GM10847 (cell line): ENCODE data around the gene EIF4E1B.

ENCODE experiments used
- POLR2A ChIP-seq: IDR thresholded peaks from 2 replicates; pipeline ENCODE4 v1.6.1; 2011; ENCODE audit not compliant: insufficient read length; ENCODE audit errors: extremely low read depth

Gene EIF4E1B

DNA sequence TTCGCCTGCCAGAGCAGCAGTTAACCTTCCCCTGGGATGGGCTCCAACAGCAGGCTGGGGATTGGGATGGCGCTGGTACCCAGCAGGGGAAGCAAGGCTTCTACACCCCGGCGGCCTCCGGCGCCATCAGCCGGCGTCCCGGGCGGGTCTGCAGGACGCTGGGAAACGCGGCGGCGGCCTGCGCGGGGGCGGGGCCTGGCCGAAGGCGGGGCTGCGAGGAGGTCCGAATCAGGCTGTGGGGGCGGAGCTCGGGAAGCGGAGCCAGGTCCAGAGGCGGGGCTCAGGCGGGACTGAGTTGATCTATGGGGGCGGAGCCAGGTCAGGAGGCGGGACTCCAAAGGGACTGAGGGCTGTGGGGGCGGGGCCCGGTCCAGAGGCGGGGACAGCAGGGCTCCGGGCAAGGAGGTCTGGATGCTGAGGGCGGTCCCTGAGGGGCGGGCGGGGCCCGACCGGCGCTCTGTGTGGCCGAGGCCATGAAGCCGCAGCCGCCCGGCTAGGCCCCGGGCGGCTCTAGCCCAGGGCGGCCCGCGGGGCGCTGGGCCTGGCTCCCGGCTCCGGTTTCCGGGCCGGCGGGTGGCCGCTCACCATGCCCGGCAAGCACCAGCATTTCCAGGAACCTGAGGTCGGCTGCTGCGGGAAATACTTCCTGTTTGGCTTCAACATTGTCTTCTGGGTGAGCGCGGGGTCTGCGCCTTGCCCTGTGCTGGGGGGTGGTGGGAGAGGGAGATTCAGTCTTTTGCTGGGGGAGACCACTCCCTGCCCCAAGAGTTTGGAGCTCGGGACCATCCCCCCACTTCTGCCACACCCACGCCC, 16.8 kb downstream of the EIF4E1B start, which contains the start of gene TSPAN17:
Gene TSPAN17, plus strand, starts transcription at position 455 of the 813 bp plus-strand sequence. Its CDS starts 132 bp downstream, at position 587.
- peak; percentile 94 for TF ChIP-seq POLR2A

DNA sequence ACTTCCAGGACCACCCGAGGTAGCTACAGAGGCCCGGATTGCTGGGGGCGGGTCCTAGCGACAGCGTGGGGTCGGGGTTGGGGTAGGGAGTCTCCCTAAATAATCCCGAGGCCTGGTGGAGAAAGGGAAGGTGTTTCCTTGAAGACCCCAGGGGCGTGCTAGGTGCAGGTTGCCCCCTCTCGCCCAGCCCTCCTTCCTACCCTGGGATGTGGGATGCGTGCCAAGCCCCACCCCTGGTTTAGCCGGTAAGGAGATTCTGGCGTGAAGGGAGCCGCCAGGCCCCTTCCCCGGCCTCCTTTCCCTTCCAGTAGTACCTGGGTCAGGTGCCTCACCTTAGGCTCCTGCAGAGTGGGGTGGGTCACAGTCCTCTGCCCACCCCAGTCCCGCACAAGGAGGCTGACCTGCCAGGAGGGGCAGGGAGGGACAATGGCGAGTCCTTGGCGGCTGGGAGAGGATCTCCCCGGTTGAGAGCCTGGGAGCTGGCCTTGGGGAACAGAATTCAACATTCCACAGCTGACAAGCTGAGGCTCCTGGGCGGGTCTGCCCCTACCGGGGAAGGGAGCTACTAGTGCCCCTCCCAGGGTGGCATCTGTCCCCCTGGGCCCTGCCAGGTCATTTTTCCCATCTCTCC, 17.5 kb downstream of the EIF4E1B start:
- TF ChIP-seq POLR2A, result no peak

DNA sequence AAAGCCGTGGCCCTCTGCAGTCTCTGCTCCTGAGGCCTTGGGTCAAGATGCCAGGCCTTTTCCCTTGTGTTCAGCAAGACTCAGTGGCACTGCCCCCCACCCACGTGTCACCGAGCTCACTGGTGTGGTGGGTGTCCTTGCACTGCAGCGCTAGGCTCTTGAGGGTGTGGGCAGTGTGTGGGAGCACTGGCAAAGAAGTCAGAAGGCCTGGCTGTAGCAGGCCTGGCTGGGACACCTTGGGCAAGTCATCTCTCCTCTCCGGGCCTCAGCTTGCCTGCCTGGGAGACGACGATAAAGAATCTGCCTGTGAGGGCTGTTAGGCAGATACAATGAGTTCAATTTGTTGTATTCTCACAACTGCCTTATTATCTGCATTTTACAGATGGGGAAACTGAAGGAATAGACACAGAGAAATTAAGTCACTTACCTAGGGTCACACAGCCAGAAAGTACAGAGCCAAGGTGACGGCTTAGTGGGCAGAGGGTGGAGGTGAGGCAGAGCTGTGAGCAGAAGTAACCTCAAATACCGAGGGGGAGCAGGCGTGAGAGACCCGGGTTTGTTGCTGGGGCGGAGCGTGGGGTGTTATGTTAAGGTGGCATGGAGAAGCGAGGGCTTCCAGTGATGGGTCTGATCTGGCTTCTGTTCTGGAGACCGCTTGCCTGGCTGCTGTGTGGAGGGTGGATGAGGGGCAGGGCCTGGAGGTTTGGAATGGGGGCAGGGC, 18.2 kb downstream of the EIF4E1B start:
- no peak for TF ChIP-seq POLR2A

DNA sequence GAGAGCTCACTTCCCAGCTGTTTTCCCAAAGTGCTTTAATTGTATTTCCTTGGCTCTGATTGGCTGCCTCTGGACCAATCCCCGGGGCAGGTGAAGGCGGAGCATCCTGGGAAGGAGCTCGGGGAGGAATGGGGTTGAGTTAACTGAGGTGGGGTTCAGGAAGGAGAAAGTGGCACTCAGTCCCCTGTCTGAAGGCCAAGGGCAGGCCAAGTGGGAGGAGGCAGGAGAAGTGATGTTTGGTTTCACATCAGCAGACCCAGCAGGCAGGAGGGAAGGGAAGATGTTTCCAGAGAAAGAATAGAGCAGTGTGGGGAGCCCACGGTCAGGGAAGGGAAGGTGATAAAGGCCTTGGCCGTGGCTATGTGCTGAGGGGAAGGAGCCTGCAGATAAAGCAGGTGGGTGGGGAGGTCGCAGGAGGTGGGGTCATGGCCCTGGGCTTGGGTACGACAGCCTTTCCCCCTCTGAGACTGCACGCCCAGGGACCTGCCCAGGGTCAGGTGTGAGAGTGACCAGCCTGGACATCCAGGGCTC, 19.9 kb downstream of the EIF4E1B start:
- TF ChIP-seq POLR2A, result no peak

DNA sequence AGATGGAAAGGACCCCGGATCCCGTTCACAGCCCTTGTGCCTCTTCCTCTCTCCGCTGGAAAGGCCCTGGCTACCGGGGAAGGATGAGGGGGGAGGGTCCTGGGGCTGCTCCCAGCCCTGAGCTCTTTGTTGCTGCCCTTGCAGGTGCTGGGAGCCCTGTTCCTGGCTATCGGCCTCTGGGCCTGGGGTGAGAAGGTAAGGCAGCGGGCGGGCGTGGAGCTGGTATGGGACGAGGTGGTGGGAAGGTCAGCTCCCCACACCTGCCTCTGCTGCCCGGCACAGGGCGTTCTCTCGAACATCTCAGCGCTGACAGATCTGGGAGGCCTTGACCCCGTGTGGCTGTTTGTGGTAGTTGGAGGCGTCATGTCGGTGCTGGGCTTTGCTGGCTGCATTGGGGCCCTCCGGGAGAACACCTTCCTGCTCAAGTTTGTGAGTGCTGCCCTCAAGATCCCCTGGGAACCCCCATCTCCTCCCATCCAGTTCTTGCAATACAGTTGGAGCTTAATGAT, 21.1 kb downstream of the EIF4E1B start:
- no peak for TF ChIP-seq POLR2A

DNA sequence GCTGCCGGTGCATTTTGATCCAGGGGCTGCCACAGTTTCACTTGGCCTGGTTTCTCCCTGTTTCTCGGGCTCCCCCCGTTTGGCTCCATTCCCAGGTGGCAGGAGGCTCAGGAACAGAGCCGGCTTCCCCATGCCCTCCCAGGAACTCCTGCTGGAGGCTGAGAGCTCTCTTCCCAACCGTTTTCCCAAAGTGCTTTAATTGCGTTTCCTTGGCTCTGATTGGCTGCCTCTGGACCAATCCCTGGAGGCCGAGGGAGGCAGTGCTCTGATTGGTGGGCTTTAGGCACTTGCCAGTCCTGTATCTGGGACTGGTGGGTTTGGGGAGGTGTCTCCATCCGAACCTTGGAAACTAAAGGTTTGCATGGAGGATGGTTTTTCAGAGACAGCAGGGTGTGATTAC, 21.7 kb downstream of the EIF4E1B start:
- TF ChIP-seq POLR2A, result no peak

DNA sequence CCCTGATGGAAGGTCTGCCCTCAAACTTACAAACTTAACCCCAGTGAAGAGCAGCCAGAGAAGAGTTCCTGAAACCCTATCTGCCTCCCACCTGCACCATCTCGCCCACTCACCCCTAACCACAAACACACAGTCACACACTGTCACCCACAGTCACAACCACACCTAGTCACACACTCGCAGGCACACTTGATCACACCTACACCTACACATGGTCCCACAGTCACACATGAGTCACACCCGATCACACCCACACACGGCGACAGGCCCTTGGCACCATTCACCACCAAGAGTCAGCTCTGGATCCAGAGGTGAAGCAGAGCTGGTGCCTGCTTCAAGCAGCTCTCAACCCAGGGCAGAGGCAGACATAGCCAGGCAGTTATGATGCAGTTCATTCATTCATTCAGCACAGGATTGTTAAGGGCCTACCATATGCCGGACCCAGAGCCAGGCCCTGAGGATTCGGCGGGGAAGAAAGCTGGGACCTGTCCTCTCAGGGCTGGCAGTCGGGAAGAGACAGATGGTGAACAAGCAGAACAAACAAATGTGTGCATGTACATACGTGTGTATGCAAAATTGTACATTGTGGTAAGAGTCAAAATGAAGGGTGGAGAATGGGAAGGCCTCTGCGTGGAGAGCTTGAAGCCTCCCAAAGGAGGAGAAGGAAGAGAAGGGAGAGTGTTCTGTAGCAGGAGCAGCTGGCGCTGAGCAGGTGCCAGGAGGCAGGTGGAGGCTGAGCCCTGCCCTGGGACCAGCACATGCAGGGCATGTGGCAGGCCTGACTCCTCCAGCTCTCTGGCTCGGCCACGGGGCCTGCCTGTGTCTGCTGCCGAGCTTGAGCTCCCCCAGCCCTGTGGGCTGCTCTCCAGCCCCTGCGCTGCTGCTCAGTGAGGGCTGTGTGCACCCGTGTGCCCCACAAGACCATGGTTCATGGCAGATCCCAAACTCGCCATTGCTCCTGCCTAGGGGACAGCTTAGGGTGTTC, 23.2 kb downstream of the EIF4E1B start:
- TF ChIP-seq POLR2A, result no peak

DNA sequence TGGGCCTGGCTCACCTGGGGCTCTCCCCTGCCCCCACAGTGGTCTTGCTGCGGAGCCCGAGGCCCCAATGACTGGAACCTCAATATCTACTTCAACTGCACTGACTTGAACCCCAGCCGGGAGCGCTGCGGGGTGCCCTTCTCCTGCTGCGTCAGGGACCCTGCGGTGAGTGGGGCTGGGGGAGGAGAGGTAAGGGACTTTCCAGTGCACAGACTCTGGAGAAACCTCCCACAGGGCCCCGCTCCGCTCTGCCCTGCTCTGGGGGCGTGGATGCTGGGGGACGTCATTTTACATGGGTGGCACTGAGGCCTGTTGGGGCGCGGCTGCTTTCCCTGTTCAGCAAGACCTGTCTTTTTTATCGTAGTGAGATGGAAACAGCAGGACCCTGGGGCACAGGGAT, 24.4 kb downstream of the EIF4E1B start:
- no peak for TF ChIP-seq POLR2A

DNA sequence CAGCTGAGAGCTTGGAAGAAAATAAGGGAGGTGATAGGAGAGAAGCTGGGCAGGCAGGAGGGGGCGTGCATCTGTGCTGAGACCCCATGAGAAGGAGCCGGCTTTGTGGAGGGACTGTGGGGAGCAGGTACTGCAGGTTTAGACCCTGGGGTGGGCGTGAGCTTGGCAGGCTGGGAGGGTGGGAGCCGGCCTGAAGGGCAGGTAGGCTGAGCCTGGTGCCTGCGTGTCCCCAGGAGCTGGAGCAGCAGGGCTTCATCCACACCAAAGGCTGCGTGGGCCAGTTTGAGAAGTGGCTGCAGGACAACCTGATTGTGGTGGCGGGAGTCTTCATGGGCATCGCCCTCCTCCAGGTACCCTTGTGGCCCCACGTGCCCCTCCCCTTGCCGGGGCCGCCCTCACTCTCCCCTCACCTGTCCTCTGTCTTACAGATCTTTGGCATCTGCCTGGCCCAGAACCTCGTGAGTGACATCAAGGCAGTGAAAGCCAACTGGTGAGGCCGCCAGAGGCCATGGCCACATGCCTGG, 26.1 kb downstream of the EIF4E1B start:
- no peak for TF ChIP-seq POLR2A

DNA sequence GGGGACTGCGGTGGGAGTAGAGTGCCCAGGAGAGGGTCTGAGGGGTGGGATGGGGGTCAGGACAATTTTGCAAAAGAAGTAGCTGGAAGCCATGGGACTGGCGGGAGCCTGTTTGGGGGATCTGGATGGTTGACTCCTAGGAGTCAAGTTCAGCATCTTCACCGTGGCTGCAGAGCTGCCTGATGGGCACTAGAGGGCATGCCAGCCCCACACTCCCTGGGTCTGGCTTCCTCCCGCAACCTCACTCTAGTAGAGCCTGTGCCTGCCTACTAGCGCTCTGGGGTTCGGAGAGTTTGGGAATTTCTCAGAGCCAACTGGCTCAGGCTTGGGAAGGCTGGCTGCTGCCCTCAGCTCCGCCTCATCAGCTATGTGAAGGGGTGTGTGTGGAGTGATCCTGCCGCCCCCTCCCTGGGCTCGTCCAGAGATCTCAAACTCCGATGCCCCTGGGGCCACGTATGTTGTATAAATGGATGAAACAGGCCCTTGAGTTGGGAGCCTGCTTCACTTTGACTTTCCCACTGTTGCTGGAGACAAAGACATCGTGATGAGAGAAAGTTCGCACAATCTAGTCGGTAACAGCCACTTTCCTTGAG, 27.6 kb downstream of the EIF4E1B start:
- TF ChIP-seq POLR2A, result no peak

DNA sequence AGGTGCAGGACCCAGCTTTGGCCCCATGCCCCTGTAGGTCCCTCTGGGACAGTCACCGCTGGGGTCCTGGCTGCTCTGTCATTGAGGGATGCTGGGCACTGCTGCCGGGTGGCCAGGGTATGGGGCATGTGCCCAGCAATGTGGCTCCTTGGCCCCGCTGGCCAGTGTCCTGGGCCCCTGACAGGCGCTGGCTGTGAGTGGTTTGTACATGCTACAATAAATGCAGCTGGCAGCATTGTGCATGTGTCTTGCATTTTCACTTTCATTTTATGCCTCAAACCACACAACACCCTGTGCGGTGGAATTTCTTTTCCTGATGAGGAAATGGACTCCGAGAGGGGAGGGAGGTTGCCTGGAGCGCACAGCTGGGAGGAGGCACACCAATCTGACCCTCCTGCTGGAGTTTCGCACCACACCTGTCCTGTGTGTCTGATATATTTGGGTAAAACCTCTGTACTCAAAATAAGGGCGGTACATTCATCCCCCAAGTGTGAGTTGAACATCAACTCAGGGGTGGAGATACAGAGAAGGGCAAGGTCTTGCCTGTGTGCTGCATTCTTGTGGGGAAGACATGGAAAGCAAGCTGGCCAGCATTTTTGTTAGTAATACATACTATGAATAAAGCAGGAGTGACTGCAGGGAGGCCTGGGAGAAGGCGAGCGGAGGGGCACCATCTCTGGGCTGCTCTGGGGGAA, 28.5 kb downstream of the EIF4E1B start:
- TF ChIP-seq POLR2A, result no peak

DNA sequence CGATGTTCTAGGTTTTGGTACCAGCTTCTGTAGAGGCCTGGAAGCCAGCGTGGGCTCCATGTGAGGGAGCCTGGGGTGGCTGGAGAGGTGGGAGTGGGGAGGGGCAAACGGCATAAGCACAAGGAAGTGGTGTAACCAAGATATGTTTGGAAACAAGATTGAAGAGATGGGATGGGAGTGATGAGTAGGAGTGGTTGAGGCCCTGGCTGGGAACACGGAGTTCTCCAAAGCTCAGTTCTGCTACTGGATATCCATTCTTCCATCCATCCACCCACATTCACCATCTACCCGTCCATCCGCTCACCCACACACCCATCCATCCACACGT, 29.0 kb downstream of the EIF4E1B start:
- no peak for TF ChIP-seq POLR2A

DNA sequence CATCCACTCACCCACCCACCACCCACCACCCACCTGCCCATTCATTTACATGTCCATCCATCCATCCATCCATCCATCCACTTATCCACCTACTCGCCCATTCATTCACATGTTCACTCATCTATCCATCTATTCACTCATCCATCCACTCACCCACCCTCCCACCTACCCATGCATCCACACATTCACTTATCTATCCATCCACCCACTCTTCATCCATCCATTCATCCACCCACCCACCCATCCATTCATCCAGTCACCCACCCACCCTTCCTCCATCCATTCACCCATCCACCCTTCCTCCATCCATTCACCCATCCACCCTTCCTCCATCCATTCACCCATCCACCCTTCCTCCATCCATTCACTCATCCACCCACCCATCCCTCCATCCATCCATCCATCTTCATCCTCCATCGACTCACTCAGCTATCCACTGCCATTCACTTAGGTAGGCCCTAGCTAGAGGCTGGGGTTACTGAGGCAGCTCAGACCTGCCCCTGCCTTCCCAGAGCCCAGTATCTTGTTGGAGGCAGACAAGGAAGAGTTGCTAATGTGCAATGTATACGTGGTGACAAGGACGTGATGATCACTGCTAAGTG, 29.5 kb downstream of the EIF4E1B start:
- no peak for TF ChIP-seq POLR2A
